Skeletal muscle satellite cell (primary cell): Measurements from ENCODE around the gene CD6.

Experiments used
- H3K27me3 ChIP-seq: 2 replicates; pipeline ENCODE4 v1.7.0; 2013; ENCODE audit warnings: low read length; ENCODE audit not compliant: control insufficient read depth, insufficient read depth
- H3K36me3 ChIP-seq: 2 replicates; pipeline ENCODE4 v1.7.0; 2013; ENCODE audit warnings: mild to moderate bottlenecking, control low read depth, low read length; ENCODE audit not compliant: insufficient read depth
- H3K4me1 ChIP-seq: 2 replicates; pipeline ENCODE4 v1.7.0; 2013; ENCODE audit warnings: low read length; ENCODE audit not compliant: control insufficient read depth, insufficient read depth
- H3K4me2 ChIP-seq: 2 replicates; pipeline ENCODE4 v1.7.0; 2013; ENCODE audit warnings: mild to moderate bottlenecking, low read length
- H3K4me3 ChIP-seq: 2 replicates; pipeline ENCODE4 v1.7.0; 2013; ENCODE audit warnings: low read length
- H3K9ac ChIP-seq: 2 replicates; pipeline ENCODE4 v1.7.0; 2013; ENCODE audit warnings: mild to moderate bottlenecking, low read depth, low read length, moderate library complexity
- H3K9me3 ChIP-seq: replicated peaks from 2 replicates; pipeline ENCODE4 v1.7.0; 2013; ENCODE audit warnings: mild to moderate bottlenecking, control low read depth, low read length

CD6 gene

GRCh38 chr11:60977836-60978235 is 6.4 kb downstream of the CD6 start:
- Histone ChIP-seq H3K36me3 (no peaks in the 10 kb centered on the region), H3K4me1 (no peaks in the 10 kb centered on the region), H3K27me3 (peaks cover 41% of the 10 kb centered on the region), H3K9me3 (no peaks in the 10 kb centered on the region), H3K9ac (no peak overlapping the region), H3K4me3 (no peak overlapping the region), H3K4me2 (no peak overlapping the region)

- Histone ChIP-seq H3K36me3 (no peaks in the 10 kb centered on the region), H3K4me1 (no peaks in the 10 kb centered on the region), H3K9ac (no peak overlapping the region), H3K9me3 (no peaks in the 10 kb centered on the region), H3K27me3 (peaks cover 43% of the 10 kb centered on the region), H3K4me2 (no peak overlapping the region), H3K4me3 (no peak overlapping the region)
Measured at GRCh38 chr11:60978546-60979380, 7.3 kb downstream of the CD6 start.

- H3K9ac ChIP-seq = no peak overlapping the region
- no peak overlapping the region for H3K4me2 ChIP-seq
- H3K36me3 ChIP-seq = no peaks in the 10 kb centered on the region
- H3K4me1 ChIP-seq = no peaks in the 10 kb centered on the region
- H3K27me3 ChIP-seq = peaks cover 48% of the 10 kb centered on the region
- no peak overlapping the region for H3K4me3 ChIP-seq
- no peaks in the 10 kb centered on the region for H3K9me3 ChIP-seq
Measured at GRCh38 chr11:60981515-60981914, 10.0 kb downstream of the CD6 start.

GRCh38 chr11:60982184-60982583 is 10.7 kb downstream of the CD6 start:
- Histone ChIP-seq H3K4me2 (no peak overlapping the region), H3K9me3 (no peaks in the 10 kb centered on the region), H3K9ac (no peak overlapping the region), H3K27me3 (peaks cover 47% of the 10 kb centered on the region), H3K4me3 (no peak overlapping the region), H3K36me3 (no peaks in the 10 kb centered on the region), H3K4me1 (no peaks in the 10 kb centered on the region)

- H3K4me3 ChIP-seq = no peak overlapping the region
- no peaks in the 10 kb centered on the region for H3K4me1 ChIP-seq
Measured at GRCh38 chr11:60984149-60984548, 12.7 kb downstream of the CD6 start.

GRCh38 chr11:60984636-60985035 is 13.2 kb downstream of the CD6 start:
- H3K36me3 ChIP-seq = no peaks in the 10 kb centered on the region
- H3K4me3 ChIP-seq = no peak overlapping the region
- peaks cover 53% of the 10 kb centered on the region for H3K27me3 ChIP-seq
- no peaks in the 10 kb centered on the region for H3K4me1 ChIP-seq
- H3K9ac ChIP-seq = no peak overlapping the region
- no peak overlapping the region for H3K4me2 ChIP-seq
- no peaks in the 10 kb centered on the region for H3K9me3 ChIP-seq

More at GRCh38 chr11:60984149-60984548, 12.7 kb downstream of the CD6 start:
- H3K27me3 ChIP-seq = peaks cover 51% of the 10 kb centered on the region
- no peaks in the 10 kb centered on the region for H3K36me3 ChIP-seq
- no peak overlapping the region for H3K9ac ChIP-seq
- H3K9me3 ChIP-seq = no peaks in the 10 kb centered on the region
- no peak overlapping the region for H3K4me2 ChIP-seq

- Histone ChIP-seq H3K36me3 (no peaks in the 10 kb centered on the region), H3K4me1 (no peaks in the 10 kb centered on the region), H3K27me3 (peaks cover 49% of the 10 kb centered on the region), H3K9ac (no peak overlapping the region), H3K4me2 (no peak overlapping the region), H3K9me3 (no peaks in the 10 kb centered on the region), H3K4me3 (no peak overlapping the region)
Measured at GRCh38 chr11:60985501-60985900, 14.0 kb downstream of the CD6 start.

GRCh38 chr11:60985991-60986915 is 14.8 kb downstream of the CD6 start:
- no peaks in the 10 kb centered on the region for H3K4me1 ChIP-seq
- no peak overlapping the region for H3K4me3 ChIP-seq

GRCh38 chr11:60987577-60988277 is 16.2 kb downstream of the CD6 start:
- Histone ChIP-seq H3K4me3 (no peak overlapping the region), H3K4me2 (no peak overlapping the region), H3K9ac (no peak overlapping the region), H3K9me3 (no peaks in the 10 kb centered on the region), H3K4me1 (no peaks in the 10 kb centered on the region), H3K36me3 (no peaks in the 10 kb centered on the region), H3K27me3 (peaks cover 46% of the 10 kb centered on the region)

More at GRCh38 chr11:60985991-60986915, 14.8 kb downstream of the CD6 start:
- no peak overlapping the region for H3K9ac ChIP-seq
- no peaks in the 10 kb centered on the region for H3K9me3 ChIP-seq
- no peaks in the 10 kb centered on the region for H3K36me3 ChIP-seq
- H3K4me2 ChIP-seq = no peak overlapping the region
- peaks cover 49% of the 10 kb centered on the region for H3K27me3 ChIP-seq

- Histone ChIP-seq H3K27me3 (peaks cover 49% of the 10 kb centered on the region), H3K9ac (no peak overlapping the region), H3K4me2 (no peak overlapping the region), H3K36me3 (no peaks in the 10 kb centered on the region), H3K4me3 (no peak overlapping the region), H3K9me3 (no peaks in the 10 kb centered on the region), H3K4me1 (no peaks in the 10 kb centered on the region)
Measured at GRCh38 chr11:60988658-60989057, 17.2 kb downstream of the CD6 start.

GRCh38 chr11:60989093-60989650 is 17.7 kb downstream of the CD6 start:
- no peak overlapping the region for H3K4me2 ChIP-seq
- no peak overlapping the region for H3K4me3 ChIP-seq
- no peaks in the 10 kb centered on the region for H3K4me1 ChIP-seq
- H3K9ac ChIP-seq = no peak overlapping the region
- H3K9me3 ChIP-seq = no peaks in the 10 kb centered on the region
- no peaks in the 10 kb centered on the region for H3K36me3 ChIP-seq
- peaks cover 47% of the 10 kb centered on the region for H3K27me3 ChIP-seq
